ENCODE data around the gene TMEM120B. TPM values are rescaled to one million over a fixed set of nuclear protein-coding genes. Genes with fewer than 3 reads are reported as not detected.

TMEM120B gene
- total RNA-seq, 1 experiment from 2014 or later: 15.5 TPM

- ChIA-PET POLR2A (no interaction called here), CTCF (interaction anchor here (0.6 to 2.0 kb wide), 7 partner anchors 11 to 444 kb away, joined by 3 to 8 read pairs (median 3); partner anchors contain the start of gene TMEM120B)
- H3K36me3 ChIP-seq (ENCODE audit: control insufficient read depth, insufficient read depth, low read length): no peaks in the 10 kb centered on the region; the same call in 1 of the 2 replicates
- Mint-ChIP-seq H3K27ac (ENCODE audit: unreplicated experiment) (peak overlapping the region; percentile 25), H3K4me3 (ENCODE audit: unreplicated experiment) (no peak overlapping the region), H3K36me3 (ENCODE audit: insufficient read depth, unreplicated experiment) (peaks cover 24% of the 10 kb centered on the region), H3K27me3 (ENCODE audit: insufficient read depth, unreplicated experiment) (no peaks in the 10 kb centered on the region), H3K4me1 (ENCODE audit: low read depth, unreplicated experiment) (peaks cover 11% of the 10 kb centered on the region), H3K9me3 (ENCODE audit: unreplicated experiment) (no peaks in the 10 kb centered on the region)
- H3K4me3 ChIP-seq (ENCODE audit: low read depth, low read length): no peak overlapping the region
- intact Hi-C loops (cut with micrococcal nuclease; ENCODE audit: unreplicated experiment): loop anchor here (1.0 to 5.0 kb wide), 3 partner anchors 24 to 221 kb away; no protein-coding TSS in a partner anchor
- no peaks in the 10 kb centered on the region for H3K9me3 ChIP-seq
- peak; percentile 89 to 90 for TF ChIP-seq CTCF (IDR thresholded peaks at IDR 0.05; ENCODE audit: insufficient read depth in 1 of 2, low read depth in 1 of 2, low read length in 1 of 2, severe bottlenecking in 1 of 2, unreplicated experiment in 1 of 2)
- H3K4me1 ChIP-seq: peaks cover 20% of the 10 kb centered on the region
- BruUV-seq (replicated peaks): no TSS peak
- H3K27me3 ChIP-seq (replicated peaks; ENCODE audit: control insufficient read depth, insufficient read depth, low read length): no peaks in the 10 kb centered on the region
- DNase-seq: peak; percentile 81 to 86
Observed at GRCh38 chr12:121773011-121773777, 60.6 kb downstream of the TMEM120B start.

DNA sequence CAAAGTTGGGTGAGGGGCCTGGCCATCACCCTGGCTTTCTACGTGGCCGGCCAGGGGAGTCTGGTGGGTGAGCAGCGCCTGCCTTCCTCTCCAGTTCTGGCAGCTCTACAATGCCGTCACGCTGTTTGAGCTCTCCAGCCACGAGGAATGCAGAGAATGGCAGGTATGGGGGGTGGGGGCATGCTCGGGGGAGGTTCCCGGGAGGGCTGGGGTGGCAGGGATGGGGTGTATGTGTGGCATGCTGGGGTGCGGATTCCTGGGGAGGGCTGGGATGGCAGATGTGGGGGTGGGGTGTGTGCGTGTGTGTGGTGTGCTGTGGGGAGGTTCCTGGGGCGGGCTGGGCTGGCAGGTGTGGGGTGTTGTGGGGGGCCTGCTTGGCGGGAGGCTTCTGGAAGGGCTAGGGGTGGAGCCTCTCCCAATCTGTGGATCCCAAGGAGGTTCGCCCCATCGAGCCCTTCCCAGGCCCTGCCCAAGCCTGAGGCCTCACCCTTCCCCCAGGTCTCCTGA, 62.5 kb downstream of the TMEM120B start:
- CTCF ChIA-PET: interaction anchor here (0.6 to 4.9 kb wide), 6 partner anchors 10 to 149 kb away, joined by 3 to 53 read pairs (median 4); partner anchors contain the start of genes ORAI1, RHOF and TMEM120B
- peak overlapping the region; percentile 22 for H3K4me3 Mint-ChIP-seq (ENCODE audit: unreplicated experiment)

More for the DNA sequence above, 62.5 kb downstream of the TMEM120B start:
- H3K27me3 ChIP-seq (replicated peaks; ENCODE audit: control insufficient read depth, insufficient read depth, low read length): no peaks in the 10 kb centered on the region
- no peaks in the 10 kb centered on the region for H3K9me3 ChIP-seq
- H3K4me1 Mint-ChIP-seq (ENCODE audit: low read depth, unreplicated experiment): peaks cover 11% of the 10 kb centered on the region
- no TSS peak for BruUV-seq (replicated peaks)
- H3K27ac Mint-ChIP-seq (ENCODE audit: unreplicated experiment): peak overlapping the region; percentile 77
- TF ChIP-seq CTCF (IDR thresholded peaks at IDR 0.05; ENCODE audit: insufficient read depth in 1 of 2, low read depth in 1 of 2, low read length in 1 of 2, severe bottlenecking in 1 of 2, unreplicated experiment in 1 of 2): no peak
- DNase-seq: peak; percentile 40 to 64
- no peaks in the 10 kb centered on the region for H3K9me3 Mint-ChIP-seq (ENCODE audit: unreplicated experiment)
- peaks cover 28% of the 10 kb centered on the region for H3K36me3 Mint-ChIP-seq (ENCODE audit: insufficient read depth, unreplicated experiment)
- H3K27me3 Mint-ChIP-seq (ENCODE audit: insufficient read depth, unreplicated experiment): no peaks in the 10 kb centered on the region
- intact Hi-C loops (cut with micrococcal nuclease; ENCODE audit: unreplicated experiment): loop anchor here (5.0 kb wide), 1 partner anchor 223 kb away; no protein-coding TSS in a partner anchor
- POLR2A ChIA-PET: interaction anchor here (0.7 to 1.0 kb wide), 2 partner anchors 62 to 95 kb away, joined by 3 to 9 read pairs; no protein-coding TSS in a partner anchor
- H3K36me3 ChIP-seq (ENCODE audit: control insufficient read depth, insufficient read depth, low read length): no peaks in the 10 kb centered on the region; the same call in none of the 2 replicates
- H3K4me1 ChIP-seq: peaks cover 20% of the 10 kb centered on the region
- H3K4me3 ChIP-seq (ENCODE audit: low read depth, low read length): no peak overlapping the region
